GM12872 (cell line): ENCODE results near the gene ZNF750.

Experiments
- TF ChIP-seq, protein P1 (sequence below): IDR thresholded peaks from 3 replicates; pipeline ENCODE4 v1.5.1; 2011; ENCODE audit warnings: low read depth, mild to moderate bottlenecking, low read length, moderate library complexity; ENCODE audit not compliant: insufficient read depth

Gene ZNF750

DNA sequence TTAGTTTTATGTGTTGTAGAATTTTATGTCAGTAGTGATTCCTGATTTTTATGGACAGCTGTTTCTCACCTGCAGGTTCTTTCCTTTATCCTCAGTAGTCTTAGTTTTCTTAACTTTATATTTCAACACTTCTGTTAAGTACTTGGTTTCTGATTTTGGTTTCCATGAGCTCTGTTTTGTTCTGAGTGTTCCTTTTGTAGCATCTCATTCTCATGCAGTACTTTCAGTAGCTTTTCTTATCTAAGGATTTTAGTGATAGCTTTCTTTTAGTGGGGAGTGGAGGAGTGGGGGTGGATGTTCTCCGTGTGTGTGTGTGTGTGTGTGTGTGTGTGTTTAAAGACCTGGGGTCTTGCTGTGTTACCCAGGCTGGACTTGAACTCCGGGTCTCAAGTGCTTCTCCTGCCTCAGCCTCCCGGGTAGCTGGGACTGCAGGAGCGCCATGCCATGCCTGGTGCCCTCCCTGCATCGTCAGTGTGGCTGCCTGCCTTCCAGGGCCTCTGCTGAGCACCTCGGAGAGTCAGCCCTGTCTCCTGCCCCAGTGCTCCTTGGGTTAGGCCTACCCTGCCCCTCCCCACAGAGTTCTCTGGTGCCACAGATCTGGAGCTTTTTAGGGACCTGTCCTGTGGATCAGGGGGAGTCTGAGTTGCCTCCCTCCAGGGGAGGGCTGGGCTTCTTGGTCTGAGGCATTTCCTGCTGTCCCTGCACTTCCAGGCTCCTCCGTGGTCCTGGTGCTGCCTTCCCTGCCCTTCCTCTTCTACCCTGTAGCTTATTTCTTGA is 4.3 kb upstream of the ZNF750 start:
- TF ChIP-seq, protein P1, sequence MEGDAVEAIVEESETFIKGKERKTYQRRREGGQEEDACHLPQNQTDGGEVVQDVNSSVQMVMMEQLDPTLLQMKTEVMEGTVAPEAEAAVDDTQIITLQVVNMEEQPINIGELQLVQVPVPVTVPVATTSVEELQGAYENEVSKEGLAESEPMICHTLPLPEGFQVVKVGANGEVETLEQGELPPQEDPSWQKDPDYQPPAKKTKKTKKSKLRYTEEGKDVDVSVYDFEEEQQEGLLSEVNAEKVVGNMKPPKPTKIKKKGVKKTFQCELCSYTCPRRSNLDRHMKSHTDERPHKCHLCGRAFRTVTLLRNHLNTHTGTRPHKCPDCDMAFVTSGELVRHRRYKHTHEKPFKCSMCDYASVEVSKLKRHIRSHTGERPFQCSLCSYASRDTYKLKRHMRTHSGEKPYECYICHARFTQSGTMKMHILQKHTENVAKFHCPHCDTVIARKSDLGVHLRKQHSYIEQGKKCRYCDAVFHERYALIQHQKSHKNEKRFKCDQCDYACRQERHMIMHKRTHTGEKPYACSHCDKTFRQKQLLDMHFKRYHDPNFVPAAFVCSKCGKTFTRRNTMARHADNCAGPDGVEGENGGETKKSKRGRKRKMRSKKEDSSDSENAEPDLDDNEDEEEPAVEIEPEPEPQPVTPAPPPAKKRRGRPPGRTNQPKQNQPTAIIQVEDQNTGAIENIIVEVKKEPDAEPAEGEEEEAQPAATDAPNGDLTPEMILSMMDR, result no peak

DNA sequence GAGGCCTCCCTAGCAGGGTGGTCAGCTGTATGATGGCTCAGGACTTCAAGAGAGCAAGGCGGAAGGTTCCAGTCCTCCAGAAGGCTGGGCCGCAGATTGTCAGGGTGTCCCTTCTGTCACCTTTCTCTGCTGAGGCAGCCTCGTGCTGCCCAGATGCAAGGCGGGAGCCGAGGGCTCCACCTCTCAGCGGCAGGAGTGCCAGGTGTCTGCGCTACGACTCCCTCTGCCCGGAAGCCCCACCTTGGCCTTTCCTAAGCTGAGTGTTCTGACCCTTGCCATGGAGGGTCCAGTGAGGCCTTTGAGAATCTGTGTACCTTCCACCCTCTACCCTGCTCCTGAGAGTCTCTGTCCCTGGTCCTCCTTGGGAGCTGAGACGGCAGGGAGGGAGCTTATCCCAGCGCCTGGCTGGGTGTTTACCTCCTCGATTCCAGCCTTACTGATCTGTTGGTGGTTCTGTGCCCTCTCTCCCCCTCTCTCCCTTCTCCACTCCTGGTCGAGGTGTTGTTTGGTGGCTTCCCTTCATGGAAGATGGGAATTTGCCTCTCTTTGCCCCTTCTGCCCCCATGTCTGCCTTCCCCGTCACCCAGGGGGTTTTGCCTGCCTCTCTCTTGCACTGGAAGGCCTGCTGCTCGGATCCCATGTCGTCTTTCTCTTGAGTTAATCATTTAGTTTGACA is 2.2 kb upstream of the ZNF750 start:
- TF ChIP-seq, protein P1, result no peak

DNA sequence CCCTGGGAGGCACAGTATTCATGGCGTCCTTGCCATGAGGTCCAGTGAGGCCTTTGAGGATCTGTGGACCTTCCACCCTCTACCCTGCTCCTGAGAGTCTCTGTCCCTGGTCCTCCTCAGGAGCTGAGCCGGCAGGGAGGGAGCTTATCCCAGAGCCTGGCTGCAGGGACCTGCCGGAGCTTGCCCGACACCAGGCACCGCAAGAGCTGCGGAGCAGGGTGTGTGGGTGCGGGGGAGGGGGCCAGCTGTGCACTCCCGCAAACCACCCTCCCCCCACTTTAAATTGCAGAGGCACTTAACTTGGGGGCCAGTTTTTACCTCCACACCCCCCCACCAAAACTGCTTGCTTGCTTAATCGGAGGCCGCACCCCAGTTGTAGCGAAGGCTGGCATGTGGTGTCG is 609 bp upstream of the ZNF750 start:
- TF ChIP-seq, protein P1, result no peak

DNA sequence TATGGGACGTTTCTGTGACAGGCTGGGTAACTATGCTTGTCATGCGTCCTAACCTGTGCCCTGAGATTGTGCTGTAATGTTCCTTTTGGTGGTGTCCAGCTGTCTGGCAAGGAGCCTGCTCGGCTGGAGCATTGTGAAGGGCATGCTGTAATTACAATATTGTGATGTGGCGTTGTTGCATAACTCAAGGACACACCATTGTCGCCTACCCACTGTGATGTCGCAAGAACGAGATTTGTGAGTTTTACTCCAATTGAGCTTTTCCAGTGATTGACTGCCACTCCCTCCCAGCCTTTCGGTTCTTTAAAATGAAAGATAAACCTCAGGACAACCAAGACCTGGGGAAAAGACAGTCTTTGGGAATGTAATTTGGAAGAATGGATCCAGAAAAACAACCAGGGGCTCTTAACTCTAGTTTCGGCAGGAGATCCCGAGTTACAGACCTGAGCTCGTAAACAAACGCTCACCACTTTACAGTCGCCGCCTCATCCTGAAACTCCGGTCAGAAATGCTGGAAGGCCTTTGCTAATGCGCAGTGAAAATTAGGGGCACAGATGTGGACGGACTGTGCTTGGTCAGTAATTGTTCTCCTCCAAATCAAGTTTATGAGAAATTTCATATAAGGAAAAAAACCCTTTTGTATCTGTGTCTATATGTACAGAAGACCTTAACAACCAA is 1.3 kb downstream of the ZNF750 start:
- TF ChIP-seq, protein P1, result no peak

DNA sequence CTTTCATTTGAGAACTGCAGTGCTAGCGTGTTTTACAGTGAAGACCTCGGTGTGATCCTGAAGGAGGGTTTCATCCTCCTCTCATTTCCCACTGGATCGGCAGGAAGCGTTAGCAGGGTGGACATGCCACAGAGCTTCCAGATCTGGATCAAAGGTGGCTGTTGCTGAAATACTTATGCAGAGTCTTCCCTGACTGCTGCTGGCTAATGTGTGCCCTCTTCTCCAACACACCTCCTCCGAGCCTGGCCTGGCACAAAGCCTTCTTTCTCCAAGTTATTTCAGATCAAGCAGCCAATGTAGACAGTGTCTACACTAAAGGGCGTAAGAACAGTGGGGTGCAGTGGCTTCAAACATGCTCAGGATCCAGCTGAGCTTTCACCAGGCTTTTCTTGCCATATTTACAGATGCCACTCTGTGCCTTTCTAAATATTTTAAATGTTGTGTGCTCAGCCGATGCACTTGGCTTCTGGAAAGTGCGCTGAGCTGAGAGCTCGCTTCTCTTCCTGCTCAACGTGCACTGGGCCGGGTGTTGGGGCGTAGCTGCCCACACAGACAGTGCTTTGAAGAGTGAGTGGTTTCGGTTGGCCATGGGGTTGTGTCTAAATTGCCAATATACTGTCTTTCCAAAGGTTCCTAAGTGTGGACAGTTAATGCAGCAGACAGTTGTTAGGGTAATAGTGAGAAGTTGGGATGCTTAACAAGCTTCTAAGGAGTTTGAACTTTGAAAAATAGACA is 2.1 kb downstream of the ZNF750 start:
- TF ChIP-seq, protein P1, result no peak

DNA sequence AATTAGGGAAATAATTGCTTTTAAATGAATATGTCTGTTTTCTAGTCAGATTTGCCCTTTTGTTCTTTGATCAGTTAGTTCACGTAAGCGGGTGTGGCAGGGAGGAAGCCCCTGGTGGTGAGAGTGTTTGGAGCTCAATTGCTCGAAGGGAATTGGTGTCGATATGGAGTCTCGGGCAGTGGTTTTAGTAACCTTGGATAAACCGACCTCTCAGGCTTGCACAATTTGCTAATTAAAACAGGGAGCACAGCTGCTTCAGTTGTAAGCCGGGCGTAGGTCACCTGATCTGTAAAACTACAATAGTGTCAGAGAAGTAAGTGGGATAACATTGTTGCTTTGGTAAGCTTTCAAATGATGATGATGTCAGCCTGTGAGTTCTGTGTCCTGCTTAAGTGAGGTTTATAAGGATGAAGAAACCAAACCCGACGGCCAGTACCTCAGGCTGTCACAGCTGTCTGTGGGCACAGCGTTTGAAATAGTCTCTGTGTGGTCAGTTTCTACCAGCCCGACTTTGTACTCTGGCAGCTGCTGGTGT is 2.9 kb downstream of the ZNF750 start:
- TF ChIP-seq, protein P1, result no peak
